Measurements from ENCODE around the gene TRAPPC11. TPM values are rescaled to one million over a fixed set of nuclear protein-coding genes. Genes with fewer than 3 reads are reported as not detected.

TRAPPC11 gene
- total and polyA plus RNA-seq, 2 of the 13 experiments (the other 11 are each of a cell fraction or from before 2014, with no cell fraction given) = 18.0 to 23.2 TPM

DNA sequence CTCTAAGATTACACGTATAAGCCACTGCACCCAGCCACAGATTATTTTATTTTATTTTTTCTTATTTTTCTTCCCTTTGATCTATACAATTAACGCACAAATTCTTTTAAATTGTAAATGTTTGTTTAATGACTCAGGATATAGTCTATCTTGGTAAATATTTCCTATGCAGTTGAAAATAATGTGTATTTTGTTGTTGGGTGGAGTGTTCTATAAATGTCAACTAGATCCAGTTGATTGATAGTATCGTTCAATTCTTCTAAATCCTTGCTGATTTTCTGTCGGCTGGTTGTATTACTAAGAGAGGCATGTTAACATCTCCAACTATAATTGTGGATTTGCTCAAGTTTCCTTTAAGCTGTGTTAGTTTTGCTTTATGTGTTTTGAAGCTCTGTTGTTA, 92.0 kb downstream of the TRAPPC11 start:
- no TSS peak for BruUV-seq (replicated peaks)
- POLR2A ChIA-PET = interaction anchor here (1.5 kb wide), 1 partner anchor 307 kb away, joined by 3 read pairs; the partner anchor contains the start of gene CDKN2AIP
- CTCF ChIA-PET (ENCODE audit: low intra/inter-chr PET ratio, low total read pairs) = no interaction called here
- intact Hi-C loops (cut with micrococcal nuclease; ENCODE audit: unreplicated experiment) (no loop called here), in situ Hi-C loops (cut with HindIII; ENCODE audit: extremely low pct_ligation_motif_present, low pct_unique_long_range_greater_than_20kb) (no loop called here)
- no peaks in the 10 kb centered on the region for H4K20me1 ChIP-seq (ENCODE audit: insufficient read depth, low read length)
- H3K27ac ChIP-seq (ENCODE audit: extremely low read length, insufficient read depth, low read length) = no peak overlapping the region
- H3K27me3 ChIP-seq (ENCODE audit: control insufficient read depth in 1 of 2, insufficient read depth in 2 of 2, low read length in 2 of 2) = peaks cover 0 to 3% of the 10 kb centered on the region in 2 experiments; a peak in 1 of 5 replicates
- no peak overlapping the region for H3K4me2 ChIP-seq (ENCODE audit: low read depth, low read length)
- 28% methylated on average over 4 of the region's 4 CpGs for WGBS (ENCODE audit: low lambda C conversion rate)
- no peaks in the 10 kb centered on the region for H3K79me2 ChIP-seq (ENCODE audit: insufficient read depth, low read length)
- no peaks in the 10 kb centered on the region for H3K9me3 ChIP-seq (ENCODE audit: low read length)
- 0 out of 2 replicates have a peak, but pooled peaks cover 8% of the 10 kb centered on the region for H3K4me1 ChIP-seq (ENCODE audit: insufficient read depth, low read length)
- FAIRE-seq = no peak
- no peak for ATAC-seq
- no peak overlapping the region for H3K4me3 ChIP-seq (replicated peaks in 1 of 3; ENCODE audit: insufficient read depth in 1 of 3, low read depth in 2 of 3, low read length in 3 of 3)
- no peaks in the 10 kb centered on the region for H3K36me3 ChIP-seq (replicated peaks in 1 of 2; ENCODE audit: control insufficient read depth in 1 of 2, insufficient read depth in 2 of 2, low read length in 2 of 2)
- H3K9ac ChIP-seq (ENCODE audit: insufficient read depth, low read depth, low read length) = no peak overlapping the region
- H2AFZ ChIP-seq (ENCODE audit: low read length) = no peak overlapping the region
- DNase-seq (ENCODE audit: low spot score) = no peak
- TF ChIP-seq JARID2 (CRISPR knock-in tag; IDR thresholded peaks at IDR 0.05; ENCODE audit: insufficient replicate concordance) (no peak), ATF7 (IDR thresholded peaks at IDR 0.05) (no peak), ATF7 (CRISPR knock-in tag; IDR thresholded peaks at IDR 0.05) (no peak), ZFY (CRISPR knock-in tag; IDR thresholded peaks at IDR 0.05) (no peak), CHD4 (IDR thresholded peaks at IDR 0.05; ENCODE audit: borderline replicate concordance, low read length) (no peak), ZFX (CRISPR knock-in tag; IDR thresholded peaks at IDR 0.05; ENCODE audit: low read depth) (no peak), SRSF9 (IDR thresholded peaks at IDR 0.05; ENCODE audit: borderline replicate concordance, insufficient read depth, low read depth, low read length, poor library complexity, severe bottlenecking) (no peak), ATF1 (CRISPR knock-in tag; IDR thresholded peaks at IDR 0.05) (no peak), YEATS4 (CRISPR knock-in tag; IDR thresholded peaks at IDR 0.05; ENCODE audit: borderline replicate concordance) (no peak), NCOA2 (CRISPR knock-in tag; IDR thresholded peaks at IDR 0.05) (no peak)
- TF ChIP-seq, protein P1, sequence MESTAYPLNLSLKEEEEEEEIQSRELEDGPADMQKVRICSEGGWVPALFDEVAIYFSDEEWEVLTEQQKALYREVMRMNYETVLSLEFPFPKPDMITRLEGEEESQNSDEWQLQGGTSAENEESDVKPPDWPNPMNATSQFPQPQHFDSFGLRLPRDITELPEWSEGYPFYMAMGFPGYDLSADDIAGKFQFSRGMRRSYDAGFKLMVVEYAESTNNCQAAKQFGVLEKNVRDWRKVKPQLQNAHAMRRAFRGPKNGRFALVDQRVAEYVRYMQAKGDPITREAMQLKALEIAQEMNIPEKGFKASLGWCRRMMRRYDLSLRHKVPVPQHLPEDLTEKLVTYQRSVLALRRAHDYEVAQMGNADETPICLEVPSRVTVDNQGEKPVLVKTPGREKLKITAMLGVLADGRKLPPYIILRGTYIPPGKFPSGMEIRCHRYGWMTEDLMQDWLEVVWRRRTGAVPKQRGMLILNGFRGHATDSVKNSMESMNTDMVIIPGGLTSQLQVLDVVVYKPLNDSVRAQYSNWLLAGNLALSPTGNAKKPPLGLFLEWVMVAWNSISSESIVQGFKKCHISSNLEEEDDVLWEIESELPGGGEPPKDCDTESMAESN (CRISPR knock-in tag; conservative IDR thresholded peaks at IDR 0.05) = no peak
